DND-41 (cell line): ENCODE data around the gene HES3.

Source experiments
- ATAC-seq: fragments of 200-7000 bp; cut with Tn5 transposase; 3 replicates; pipeline ENCODE4 v1.9.1; 2021; ENCODE audit warnings: low read depth; ENCODE audit not compliant: insufficient read depth
- DNase-seq: peaks from one replicate; pipeline ENCODE4 v3.0.0-alpha.2; 2020
- H2AFZ ChIP-seq: 2 replicates; pipeline ENCODE4 v1.6.0; 2012; ENCODE audit warnings: low read depth, low read length
- H3K27ac ChIP-seq: 2 replicates; pipeline ENCODE4 v1.5.1; 2012; ENCODE audit warnings: low read length, inconsistent platforms
- H3K27me3 ChIP-seq: fragments of 200-600 bp; sonication (generic); 2 replicates; pipeline ENCODE4 v1.6.0; 2012; ENCODE audit warnings: low read length, mild to moderate bottlenecking, inconsistent platforms; ENCODE audit not compliant: insufficient read depth, poor library complexity
- H3K36me3 ChIP-seq: 2 replicates; pipeline ENCODE4 v1.5.1; 2012; ENCODE audit warnings: low read length, inconsistent platforms; ENCODE audit not compliant: insufficient read depth
- H3K4me1 ChIP-seq: 2 replicates; pipeline ENCODE4 v1.5.1; 2012; ENCODE audit warnings: mild to moderate bottlenecking, low read length; ENCODE audit not compliant: insufficient read depth
- H3K4me2 ChIP-seq: 2 replicates; pipeline ENCODE4 v1.6.0; 2012; ENCODE audit warnings: mild to moderate bottlenecking, moderate library complexity, low read length, inconsistent platforms; ENCODE audit not compliant: insufficient read depth
- H3K4me3 ChIP-seq, 2 experiments: fragments of 200-600 bp in 1 of 2; shearing (Covaris generic) in 1 of 2; 2 replicates each; pipeline ENCODE4 v1.5.1; 2012 to 2016; ENCODE audit warnings: inconsistent platforms in 2 of 2, low read length in 2 of 2, mild to moderate bottlenecking in 2 of 2, low read depth in 1 of 2, moderate library complexity in 1 of 2
- H3K79me2 ChIP-seq: 2 replicates; pipeline ENCODE4 v1.6.0; 2012; ENCODE audit warnings: low read length, inconsistent platforms; ENCODE audit not compliant: insufficient read depth
- H3K9ac ChIP-seq: 2 replicates; pipeline ENCODE4 v1.6.0; 2012; ENCODE audit warnings: low read depth, mild to moderate bottlenecking, inconsistent platforms, low read length, moderate library complexity
- H3K9me3 ChIP-seq: 2 replicates; pipeline ENCODE4 v1.5.1; 2012; ENCODE audit warnings: low read length, moderate library complexity, mild to moderate bottlenecking, inconsistent platforms; ENCODE audit not compliant: insufficient read depth, severe bottlenecking
- H4K20me1 ChIP-seq: 2 replicates; pipeline ENCODE4 v1.6.0; 2012; ENCODE audit warnings: low read length; ENCODE audit not compliant: insufficient read depth
- CTCF ChIP-seq: IDR thresholded peaks from 2 replicates; pipeline ENCODE4 v1.5.1; 2012; ENCODE audit warnings: borderline replicate concordance, low read length, moderate library complexity, mild to moderate bottlenecking; ENCODE audit not compliant: poor library complexity, severe bottlenecking; ENCODE audit errors: extremely low read depth
- EZH2 ChIP-seq: IDR thresholded peaks from 3 replicates; pipeline ENCODE4 v1.6.1; 2012; ENCODE audit warnings: borderline replicate concordance, low read depth, mild to moderate bottlenecking, moderate library complexity, low read length, inconsistent platforms; ENCODE audit not compliant: severe bottlenecking

Gene HES3

GRCh38 chr1:6207921-6208320 lies 36.1 kb upstream of the HES3 start:
- no peak overlapping the region for H2AFZ ChIP-seq
- H3K27me3 ChIP-seq = no peaks in the 10 kb centered on the region
- DNase-seq (no peak), ATAC-seq (no peak)
- H3K4me1 ChIP-seq = no peaks in the 10 kb centered on the region
- no peak overlapping the region for H3K4me3 ChIP-seq
- H3K4me2 ChIP-seq = no peak overlapping the region
- H3K79me2 ChIP-seq = no peaks in the 10 kb centered on the region
- H3K9ac ChIP-seq = no peak overlapping the region
- H3K27ac ChIP-seq = no peak overlapping the region
- H3K9me3 ChIP-seq = no peaks in the 10 kb centered on the region
- H3K36me3 ChIP-seq = no peaks in the 10 kb centered on the region
- H4K20me1 ChIP-seq = peaks cover 4% of the 10 kb centered on the region
- TF ChIP-seq CTCF = no peak
- TF ChIP-seq EZH2 = no peak

DNA sequence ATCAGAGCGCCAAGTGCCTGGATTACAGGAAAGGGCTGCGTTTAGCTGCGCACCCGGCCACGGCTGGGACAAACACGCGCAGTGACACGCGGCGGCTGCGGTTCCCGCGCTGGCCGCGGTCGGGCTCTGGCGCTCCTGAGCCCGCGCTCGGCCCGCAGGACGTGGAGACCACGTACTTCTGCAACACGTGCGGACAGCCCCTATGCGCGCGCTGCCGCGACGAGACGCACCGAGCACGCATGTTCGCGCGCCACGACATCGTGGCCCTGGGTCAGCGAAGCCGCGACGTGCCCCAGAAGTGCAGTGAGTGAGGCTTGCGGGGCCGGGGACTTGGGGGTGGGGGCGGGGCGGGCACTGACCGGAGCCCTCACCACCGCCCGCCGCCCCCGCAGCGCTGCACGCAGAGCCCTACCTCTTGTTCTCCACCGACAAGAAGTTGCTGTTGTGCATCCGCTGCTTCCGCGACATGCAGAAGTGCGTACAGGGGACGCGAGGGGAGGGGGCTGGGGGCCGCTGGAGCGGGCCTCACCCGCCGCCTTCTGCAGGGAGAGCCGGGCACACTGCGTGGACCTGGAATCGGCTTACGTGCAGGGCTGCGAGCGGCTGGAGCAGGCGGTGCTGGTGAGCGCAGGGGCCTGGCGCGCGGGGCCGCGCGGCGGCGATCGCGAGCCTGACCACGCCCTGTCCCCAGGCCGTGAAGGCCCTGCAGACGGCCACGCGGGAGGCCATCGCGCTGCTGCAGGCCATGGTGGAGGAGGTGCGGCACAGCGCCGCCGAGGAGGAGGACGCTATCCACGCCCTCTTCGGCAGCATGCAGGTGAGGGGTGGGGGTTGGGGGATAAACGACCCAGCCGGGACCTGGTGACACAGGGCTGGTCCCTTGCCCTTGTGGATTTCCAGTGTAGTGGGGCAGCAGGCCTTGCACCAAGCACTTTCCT lies 35.0 kb upstream of the HES3 start:
- no peaks in the 10 kb centered on the region for H3K4me1 ChIP-seq
- ATAC-seq (no peak), DNase-seq (no peak)
- TF ChIP-seq CTCF (no peak), EZH2 (no peak)
- H3K27ac ChIP-seq = no peak overlapping the region
- no peak overlapping the region for H2AFZ ChIP-seq
- no peaks in the 10 kb centered on the region for H3K36me3 ChIP-seq
- no peak overlapping the region for H3K4me3 ChIP-seq
- H3K9ac ChIP-seq = no peak overlapping the region
- H3K9me3 ChIP-seq = no peaks in the 10 kb centered on the region
- H4K20me1 ChIP-seq = peaks cover 4% of the 10 kb centered on the region
- H3K79me2 ChIP-seq = no peaks in the 10 kb centered on the region
- H3K27me3 ChIP-seq = no peaks in the 10 kb centered on the region
- H3K4me2 ChIP-seq = no peak overlapping the region

GRCh38 chr1:6209661-6210580 lies 34.1 kb upstream of the HES3 start:
- peak; percentile 27 for DNase-seq
- Histone ChIP-seq H3K4me3 (no peak overlapping the region), H3K9me3 (no peaks in the 10 kb centered on the region), H3K4me1 (no peaks in the 10 kb centered on the region), H3K27ac (no peak overlapping the region), H3K9ac (no peak overlapping the region), H4K20me1 (peaks cover 4% of the 10 kb centered on the region), H2AFZ (no peak overlapping the region), H3K79me2 (no peaks in the 10 kb centered on the region), H3K4me2 (no peak overlapping the region), H3K27me3 (no peaks in the 10 kb centered on the region), H3K36me3 (no peaks in the 10 kb centered on the region)
- 0 out of 3 replicates have a peak, but pooled peaks have one; percentile 47 for ATAC-seq
- no peak for TF ChIP-seq EZH2
- peak; percentile 31 for TF ChIP-seq CTCF
